ENCODE measurements around the gene SLC16A7. TPM values are rescaled to one million over a fixed set of nuclear protein-coding genes. Genes with fewer than 3 reads are reported as not detected.

SLC16A7 gene
- polyA plus RNA-seq, 1 donor from 2014 or later = 2.3 TPM

DNA sequence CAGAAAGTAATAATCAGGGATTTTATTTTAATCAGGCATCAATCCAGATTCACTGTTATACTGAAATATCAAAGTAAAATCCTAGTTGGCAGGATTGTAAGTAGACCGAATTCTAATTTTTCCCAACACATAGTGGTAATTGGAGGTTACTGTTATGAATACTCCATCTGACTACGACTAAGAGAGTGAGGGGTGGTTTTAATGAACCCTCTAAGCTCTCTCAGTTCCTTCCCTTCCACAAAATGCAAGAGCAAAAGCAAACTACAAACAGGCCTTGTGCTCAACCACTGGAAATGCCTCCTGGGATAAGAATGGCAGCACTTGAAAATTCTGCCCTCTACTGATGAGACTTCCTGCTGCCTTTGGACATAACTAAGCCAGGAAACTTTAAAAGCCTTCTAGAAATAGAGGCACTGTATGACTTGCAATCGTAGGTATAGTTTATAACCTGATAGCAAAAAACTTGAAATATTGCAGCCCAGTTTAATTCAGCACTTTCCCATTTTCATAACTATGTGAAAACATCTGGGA is 184.8 kb downstream of the SLC16A7 start:
- H3K4me3 ChIP-seq (ENCODE audit: low read length) = no peak overlapping the region
- no peaks in the 10 kb centered on the region for H3F3A ChIP-seq (ENCODE audit: insufficient read depth, low read length, poor library complexity, severe bottlenecking)
- H3K9me3 ChIP-seq (ENCODE audit: low read length) = no peaks in the 10 kb centered on the region
- H3K79me2 ChIP-seq (replicated peaks; ENCODE audit: insufficient read depth, low read length) = no peaks in the 10 kb centered on the region
- no peaks in the 10 kb centered on the region for H3K27me3 ChIP-seq (ENCODE audit: insufficient read depth, low read depth, low read length)
- no peak overlapping the region for H3K4me2 ChIP-seq (ENCODE audit: low read length)
- H3K36me3 ChIP-seq (ENCODE audit: insufficient read depth, low read length) = no peaks in the 10 kb centered on the region
- H3K9ac ChIP-seq (ENCODE audit: low read length) = no peak overlapping the region
- no peak overlapping the region for H2AFZ ChIP-seq (ENCODE audit: low read depth, low read length)
- TF ChIP-seq REST (IDR thresholded peaks at IDR 0.05; ENCODE audit: borderline replicate concordance) (no peak), SMC3 (conservative IDR thresholded peaks at IDR 0.05; ENCODE audit: poor library complexity) (no peak), TAF1 (IDR thresholded peaks at IDR 0.05; ENCODE audit: low read depth) (no peak), EZH2 (IDR thresholded peaks at IDR 0.05; ENCODE audit: borderline replicate concordance, insufficient read depth, low read length, poor library complexity, severe bottlenecking) (no peak), EP300 (conservative IDR thresholded peaks at IDR 0.05; ENCODE audit: poor library complexity, severe bottlenecking) (no peak), RAD21 (conservative IDR thresholded peaks at IDR 0.05) (no peak), MXI1 (conservative IDR thresholded peaks at IDR 0.05; ENCODE audit: poor library complexity, severe bottlenecking) (no peak), POLR2AphosphoS5 (IDR thresholded peaks at IDR 0.05) (no peak)
- TF ChIP-seq, protein P1, sequence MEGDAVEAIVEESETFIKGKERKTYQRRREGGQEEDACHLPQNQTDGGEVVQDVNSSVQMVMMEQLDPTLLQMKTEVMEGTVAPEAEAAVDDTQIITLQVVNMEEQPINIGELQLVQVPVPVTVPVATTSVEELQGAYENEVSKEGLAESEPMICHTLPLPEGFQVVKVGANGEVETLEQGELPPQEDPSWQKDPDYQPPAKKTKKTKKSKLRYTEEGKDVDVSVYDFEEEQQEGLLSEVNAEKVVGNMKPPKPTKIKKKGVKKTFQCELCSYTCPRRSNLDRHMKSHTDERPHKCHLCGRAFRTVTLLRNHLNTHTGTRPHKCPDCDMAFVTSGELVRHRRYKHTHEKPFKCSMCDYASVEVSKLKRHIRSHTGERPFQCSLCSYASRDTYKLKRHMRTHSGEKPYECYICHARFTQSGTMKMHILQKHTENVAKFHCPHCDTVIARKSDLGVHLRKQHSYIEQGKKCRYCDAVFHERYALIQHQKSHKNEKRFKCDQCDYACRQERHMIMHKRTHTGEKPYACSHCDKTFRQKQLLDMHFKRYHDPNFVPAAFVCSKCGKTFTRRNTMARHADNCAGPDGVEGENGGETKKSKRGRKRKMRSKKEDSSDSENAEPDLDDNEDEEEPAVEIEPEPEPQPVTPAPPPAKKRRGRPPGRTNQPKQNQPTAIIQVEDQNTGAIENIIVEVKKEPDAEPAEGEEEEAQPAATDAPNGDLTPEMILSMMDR (IDR thresholded peaks at IDR 0.05; ENCODE audit: poor library complexity, severe bottlenecking) = no peak
- H4K20me1 ChIP-seq (ENCODE audit: insufficient read depth) = no peaks in the 10 kb centered on the region
- H3K9me2 ChIP-seq (ENCODE audit: insufficient read depth, low read length) = no peaks in the 10 kb centered on the region
- H3K27ac ChIP-seq (ENCODE audit: low read length) = no peak overlapping the region

DNA sequence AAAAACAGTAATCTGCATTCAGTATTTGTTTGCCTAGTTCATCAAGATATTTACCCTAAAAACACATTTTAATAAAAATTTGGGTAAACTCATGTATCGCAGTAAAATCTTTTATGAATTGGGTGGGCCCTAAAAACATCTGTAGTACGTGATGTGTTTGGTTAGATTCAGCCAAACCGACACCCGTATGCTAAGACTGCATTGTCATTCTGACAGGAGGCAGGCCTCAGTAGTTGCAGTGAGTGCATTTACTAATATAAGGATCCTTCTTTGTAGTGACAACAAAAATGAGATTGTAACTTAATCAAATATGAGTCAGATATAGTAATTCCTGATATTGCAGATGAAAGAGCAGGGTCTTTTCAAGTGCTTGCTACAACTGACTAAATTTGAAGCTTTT is 191.8 kb downstream of the SLC16A7 start:
- Histone ChIP-seq H3K36me3 (ENCODE audit: insufficient read depth, low read length) (no peaks in the 10 kb centered on the region), H3K27me3 (ENCODE audit: insufficient read depth, low read depth, low read length) (no peaks in the 10 kb centered on the region), H3K27ac (ENCODE audit: low read length) (no peak overlapping the region), H3K9me3 (ENCODE audit: low read length) (no peaks in the 10 kb centered on the region), H2AFZ (ENCODE audit: low read depth, low read length) (no peak overlapping the region), H3K9me2 (ENCODE audit: insufficient read depth, low read length) (no peaks in the 10 kb centered on the region), H3K79me2 (replicated peaks; ENCODE audit: insufficient read depth, low read length) (no peaks in the 10 kb centered on the region), H3K4me3 (ENCODE audit: low read length) (no peak overlapping the region), H4K20me1 (ENCODE audit: insufficient read depth) (no peaks in the 10 kb centered on the region), H3K4me2 (ENCODE audit: low read length) (no peak overlapping the region), H3F3A (ENCODE audit: insufficient read depth, low read length, poor library complexity, severe bottlenecking) (no peaks in the 10 kb centered on the region), H3K9ac (ENCODE audit: low read length) (no peak overlapping the region)
- TF ChIP-seq EZH2 (IDR thresholded peaks at IDR 0.05; ENCODE audit: borderline replicate concordance, insufficient read depth, low read length, poor library complexity, severe bottlenecking) (no peak), MXI1 (conservative IDR thresholded peaks at IDR 0.05; ENCODE audit: poor library complexity, severe bottlenecking) (no peak), REST (IDR thresholded peaks at IDR 0.05; ENCODE audit: borderline replicate concordance) (no peak), EP300 (conservative IDR thresholded peaks at IDR 0.05; ENCODE audit: poor library complexity, severe bottlenecking) (no peak), RAD21 (conservative IDR thresholded peaks at IDR 0.05) (no peak), TAF1 (IDR thresholded peaks at IDR 0.05; ENCODE audit: low read depth) (no peak), SMC3 (conservative IDR thresholded peaks at IDR 0.05; ENCODE audit: poor library complexity) (no peak), POLR2AphosphoS5 (IDR thresholded peaks at IDR 0.05) (no peak)
- TF ChIP-seq, protein P1 (IDR thresholded peaks at IDR 0.05; ENCODE audit: poor library complexity, severe bottlenecking) = no peak
